Measurements from ENCODE around the gene USP5.
"Not testable (repeated sequence)": the region's sequence is repeated elsewhere in the genome, so short reads cannot be mapped to it uniquely, and the experiment has no call there.

GRCh38 chr12:6892683-6893082, 40.7 kb downstream of the USP5 start:
- not testable (repeated sequence) for TF ChIP-seq POLR2A (IDR thresholded peaks at IDR 0.05; ENCODE audit: borderline replicate concordance, extremely low read depth, insufficient read depth, insufficient read length); SIN3A (IDR thresholded peaks at IDR 0.05; ENCODE audit: low read depth); EZH2 (IDR thresholded peaks at IDR 0.05); POLR2AphosphoS5 (IDR thresholded peaks at IDR 0.05; ENCODE audit: low read depth, low read length); RAD21 (IDR thresholded peaks at IDR 0.05; ENCODE audit: low read depth); CEBPB (IDR thresholded peaks at IDR 0.05; ENCODE audit: low read depth)
- TF ChIP-seq, protein P1, sequence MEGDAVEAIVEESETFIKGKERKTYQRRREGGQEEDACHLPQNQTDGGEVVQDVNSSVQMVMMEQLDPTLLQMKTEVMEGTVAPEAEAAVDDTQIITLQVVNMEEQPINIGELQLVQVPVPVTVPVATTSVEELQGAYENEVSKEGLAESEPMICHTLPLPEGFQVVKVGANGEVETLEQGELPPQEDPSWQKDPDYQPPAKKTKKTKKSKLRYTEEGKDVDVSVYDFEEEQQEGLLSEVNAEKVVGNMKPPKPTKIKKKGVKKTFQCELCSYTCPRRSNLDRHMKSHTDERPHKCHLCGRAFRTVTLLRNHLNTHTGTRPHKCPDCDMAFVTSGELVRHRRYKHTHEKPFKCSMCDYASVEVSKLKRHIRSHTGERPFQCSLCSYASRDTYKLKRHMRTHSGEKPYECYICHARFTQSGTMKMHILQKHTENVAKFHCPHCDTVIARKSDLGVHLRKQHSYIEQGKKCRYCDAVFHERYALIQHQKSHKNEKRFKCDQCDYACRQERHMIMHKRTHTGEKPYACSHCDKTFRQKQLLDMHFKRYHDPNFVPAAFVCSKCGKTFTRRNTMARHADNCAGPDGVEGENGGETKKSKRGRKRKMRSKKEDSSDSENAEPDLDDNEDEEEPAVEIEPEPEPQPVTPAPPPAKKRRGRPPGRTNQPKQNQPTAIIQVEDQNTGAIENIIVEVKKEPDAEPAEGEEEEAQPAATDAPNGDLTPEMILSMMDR (IDR thresholded peaks at IDR 0.05 in 2 of 3, conservative IDR thresholded peaks at IDR 0.05 in 1 of 3; ENCODE audit: borderline replicate concordance in 1 of 3, insufficient read depth in 1 of 3, low read depth in 2 of 3, low read length in 2 of 3): not testable (repeated sequence)
